H1 (cell line): ENCODE data around the gene PRKN. TPM values are rescaled to one million over a fixed set of nuclear protein-coding genes. Genes with fewer than 3 reads are reported as not detected.

ENCODE experiments used
- BACH1 ChIP-seq: IDR thresholded peaks from 2 replicates; pipeline ENCODE4 v1.6.1; 2012; ENCODE audit warnings: low read length, improper control_type of control experiment
- JUN ChIP-seq: IDR thresholded peaks from 2 replicates; pipeline ENCODE4 v1.6.1; 2011; ENCODE audit warnings: low read depth, mild to moderate bottlenecking, improper control_type of control experiment, low read length
- NRF1 ChIP-seq: IDR thresholded peaks from 2 replicates; pipeline ENCODE4 v1.6.1; 2011; ENCODE audit warnings: mild to moderate bottlenecking, low read depth, low read length, improper control_type of control experiment
- POLR2AphosphoS5 ChIP-seq: IDR thresholded peaks from 2 replicates; pipeline ENCODE4 v1.6.1; 2011; ENCODE audit warnings: low read depth, low read length
- RNF2 ChIP-seq: fragments of 200-900, 300-1000 bp; sonication (generic); IDR thresholded peaks from 2 replicates; pipeline ENCODE4 v1.7.1; 2016; ENCODE audit warnings: borderline replicate concordance, low read depth, mild to moderate bottlenecking, antibody characterized with exemption, low read length; ENCODE audit not compliant: poor library complexity, severe bottlenecking; ENCODE audit errors: missing control alignments
- SIN3A ChIP-seq, 2 experiments: IDR thresholded peaks in 1 of 2; conservative IDR thresholded peaks in 1 of 2; 2 replicates each; pipeline ENCODE4 v1.6.1; 2011 to 2012; ENCODE audit warnings: low read length in 2 of 2, improper control_type of control experiment in 1 of 2, low read depth in 1 of 2, mild to moderate bottlenecking in 1 of 2
- polyA plus RNA-seq, 7 experiments: library from polyadenylated mRNA; depleted of rRNA in 3 of 7; stranded (reverse) in 5 of 7; unstranded in 2 of 7; fragments of >200 nt in 5 of 7; fragments of 200-250 nt in 2 of 7; gene quantifications; 1 replicate in 5 of 7; 2 replicates in 1 of 7; 4 replicates in 1 of 7; pipeline versions ENCODE4 v1.2.1 to v1.2.3, GENCODE V29; 2011 to 2013; ENCODE audit warnings: missing spikeins in 2 of 7, mixed read lengths in 2 of 7
- total RNA-seq: library from RNA; stranded (reverse); fragmentation: NEBNext Ultra II Directional; extraction: Animal tissue kit (Norgen Biotek cat#: 25700); gene quantifications from 2 replicates; pipeline ENCODE4 v1.2.1, GENCODE V29; 2021
- TF ChIP-seq, protein P1 (sequence below): fragments of 300-600 bp; sonication (generic); IDR thresholded peaks from 2 replicates; pipeline ENCODE4 v1.7.1; 2012; ENCODE audit warnings: low read length, moderate library complexity, mild to moderate bottlenecking, inconsistent platforms; ENCODE audit not compliant: insufficient replicate concordance

The PRKN gene
- total and polyA plus RNA-seq, 2 of the 8 experiments (the other 6 are each of a cell fraction or from before 2014, with no cell fraction given): 0.13 to 0.29 TPM

DNA sequence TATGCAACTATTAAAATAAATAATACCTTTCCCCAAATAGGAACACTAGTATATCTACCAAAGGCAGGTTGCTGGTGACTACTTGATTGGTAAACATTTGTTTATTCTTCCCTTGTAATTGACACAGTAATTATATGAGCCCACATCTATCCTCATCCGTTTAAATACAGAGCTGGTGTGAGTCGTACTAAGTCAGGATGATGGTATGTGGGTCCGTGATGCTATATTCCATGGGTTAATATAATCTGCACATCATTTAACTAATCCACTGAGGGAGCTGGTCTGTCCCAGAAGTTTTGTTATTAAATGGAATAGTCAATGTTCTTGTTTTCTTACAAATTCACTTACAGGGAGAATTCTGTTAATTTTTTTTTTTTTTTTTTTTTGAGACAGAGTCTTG is 1289.7 kb downstream of the PRKN start (continued):
- TF ChIP-seq, protein P1, sequence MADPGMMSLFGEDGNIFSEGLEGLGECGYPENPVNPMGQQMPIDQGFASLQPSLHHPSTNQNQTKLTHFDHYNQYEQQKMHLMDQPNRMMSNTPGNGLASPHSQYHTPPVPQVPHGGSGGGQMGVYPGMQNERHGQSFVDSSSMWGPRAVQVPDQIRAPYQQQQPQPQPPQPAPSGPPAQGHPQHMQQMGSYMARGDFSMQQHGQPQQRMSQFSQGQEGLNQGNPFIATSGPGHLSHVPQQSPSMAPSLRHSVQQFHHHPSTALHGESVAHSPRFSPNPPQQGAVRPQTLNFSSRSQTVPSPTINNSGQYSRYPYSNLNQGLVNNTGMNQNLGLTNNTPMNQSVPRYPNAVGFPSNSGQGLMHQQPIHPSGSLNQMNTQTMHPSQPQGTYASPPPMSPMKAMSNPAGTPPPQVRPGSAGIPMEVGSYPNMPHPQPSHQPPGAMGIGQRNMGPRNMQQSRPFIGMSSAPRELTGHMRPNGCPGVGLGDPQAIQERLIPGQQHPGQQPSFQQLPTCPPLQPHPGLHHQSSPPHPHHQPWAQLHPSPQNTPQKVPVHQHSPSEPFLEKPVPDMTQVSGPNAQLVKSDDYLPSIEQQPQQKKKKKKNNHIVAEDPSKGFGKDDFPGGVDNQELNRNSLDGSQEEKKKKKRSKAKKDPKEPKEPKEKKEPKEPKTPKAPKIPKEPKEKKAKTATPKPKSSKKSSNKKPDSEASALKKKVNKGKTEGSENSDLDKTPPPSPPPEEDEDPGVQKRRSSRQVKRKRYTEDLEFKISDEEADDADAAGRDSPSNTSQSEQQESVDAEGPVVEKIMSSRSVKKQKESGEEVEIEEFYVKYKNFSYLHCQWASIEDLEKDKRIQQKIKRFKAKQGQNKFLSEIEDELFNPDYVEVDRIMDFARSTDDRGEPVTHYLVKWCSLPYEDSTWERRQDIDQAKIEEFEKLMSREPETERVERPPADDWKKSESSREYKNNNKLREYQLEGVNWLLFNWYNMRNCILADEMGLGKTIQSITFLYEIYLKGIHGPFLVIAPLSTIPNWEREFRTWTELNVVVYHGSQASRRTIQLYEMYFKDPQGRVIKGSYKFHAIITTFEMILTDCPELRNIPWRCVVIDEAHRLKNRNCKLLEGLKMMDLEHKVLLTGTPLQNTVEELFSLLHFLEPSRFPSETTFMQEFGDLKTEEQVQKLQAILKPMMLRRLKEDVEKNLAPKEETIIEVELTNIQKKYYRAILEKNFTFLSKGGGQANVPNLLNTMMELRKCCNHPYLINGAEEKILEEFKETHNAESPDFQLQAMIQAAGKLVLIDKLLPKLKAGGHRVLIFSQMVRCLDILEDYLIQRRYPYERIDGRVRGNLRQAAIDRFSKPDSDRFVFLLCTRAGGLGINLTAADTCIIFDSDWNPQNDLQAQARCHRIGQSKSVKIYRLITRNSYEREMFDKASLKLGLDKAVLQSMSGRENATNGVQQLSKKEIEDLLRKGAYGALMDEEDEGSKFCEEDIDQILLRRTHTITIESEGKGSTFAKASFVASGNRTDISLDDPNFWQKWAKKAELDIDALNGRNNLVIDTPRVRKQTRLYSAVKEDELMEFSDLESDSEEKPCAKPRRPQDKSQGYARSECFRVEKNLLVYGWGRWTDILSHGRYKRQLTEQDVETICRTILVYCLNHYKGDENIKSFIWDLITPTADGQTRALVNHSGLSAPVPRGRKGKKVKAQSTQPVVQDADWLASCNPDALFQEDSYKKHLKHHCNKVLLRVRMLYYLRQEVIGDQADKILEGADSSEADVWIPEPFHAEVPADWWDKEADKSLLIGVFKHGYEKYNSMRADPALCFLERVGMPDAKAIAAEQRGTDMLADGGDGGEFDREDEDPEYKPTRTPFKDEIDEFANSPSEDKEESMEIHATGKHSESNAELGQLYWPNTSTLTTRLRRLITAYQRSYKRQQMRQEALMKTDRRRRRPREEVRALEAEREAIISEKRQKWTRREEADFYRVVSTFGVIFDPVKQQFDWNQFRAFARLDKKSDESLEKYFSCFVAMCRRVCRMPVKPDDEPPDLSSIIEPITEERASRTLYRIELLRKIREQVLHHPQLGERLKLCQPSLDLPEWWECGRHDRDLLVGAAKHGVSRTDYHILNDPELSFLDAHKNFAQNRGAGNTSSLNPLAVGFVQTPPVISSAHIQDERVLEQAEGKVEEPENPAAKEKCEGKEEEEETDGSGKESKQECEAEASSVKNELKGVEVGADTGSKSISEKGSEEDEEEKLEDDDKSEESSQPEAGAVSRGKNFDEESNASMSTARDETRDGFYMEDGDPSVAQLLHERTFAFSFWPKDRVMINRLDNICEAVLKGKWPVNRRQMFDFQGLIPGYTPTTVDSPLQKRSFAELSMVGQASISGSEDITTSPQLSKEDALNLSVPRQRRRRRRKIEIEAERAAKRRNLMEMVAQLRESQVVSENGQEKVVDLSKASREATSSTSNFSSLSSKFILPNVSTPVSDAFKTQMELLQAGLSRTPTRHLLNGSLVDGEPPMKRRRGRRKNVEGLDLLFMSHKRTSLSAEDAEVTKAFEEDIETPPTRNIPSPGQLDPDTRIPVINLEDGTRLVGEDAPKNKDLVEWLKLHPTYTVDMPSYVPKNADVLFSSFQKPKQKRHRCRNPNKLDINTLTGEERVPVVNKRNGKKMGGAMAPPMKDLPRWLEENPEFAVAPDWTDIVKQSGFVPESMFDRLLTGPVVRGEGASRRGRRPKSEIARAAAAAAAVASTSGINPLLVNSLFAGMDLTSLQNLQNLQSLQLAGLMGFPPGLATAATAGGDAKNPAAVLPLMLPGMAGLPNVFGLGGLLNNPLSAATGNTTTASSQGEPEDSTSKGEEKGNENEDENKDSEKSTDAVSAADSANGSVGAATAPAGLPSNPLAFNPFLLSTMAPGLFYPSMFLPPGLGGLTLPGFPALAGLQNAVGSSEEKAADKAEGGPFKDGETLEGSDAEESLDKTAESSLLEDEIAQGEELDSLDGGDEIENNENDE: no peak
- TF ChIP-seq RNF2: no peak
- no peak for TF ChIP-seq SIN3A (conservative IDR thresholded peaks at IDR 0.05 in 1 of 2, IDR thresholded peaks at IDR 0.05 in 1 of 2; ENCODE audit: low read depth in 1 of 2, low read length in 2 of 2)
- no peak for TF ChIP-seq POLR2AphosphoS5
- TF ChIP-seq NRF1: no peak
- no peak for TF ChIP-seq JUN
- TF ChIP-seq BACH1: no peak
